Prostate gland (tissue), 2 donors: ENCODE results near the gene GTF2H3.

Source experiments
- CTCF ChIP-seq, 4 experiments: fragments of 200-600 bp in 2 of 4; fragments of 450-650 bp in 2 of 4; sonication (generic) in 2 of 4; IDR thresholded peaks; 1 replicate in 3 of 4; 2 replicates in 1 of 4; pipeline ENCODE4 v1.5.1; 2016 to 2019; ENCODE audit warnings: antibody characterized with exemption in 4 of 4, mild to moderate bottlenecking in 2 of 4, moderate library complexity in 2 of 4
- POLR2AphosphoS5 ChIP-seq: sonication (generic); formaldehyde crosslinking; IDR thresholded peaks from one replicate; pipeline ENCODE4 v1.6.1; 2017; ENCODE audit warnings: antibody characterized with exemption

GRCh38 chr12:123608182-123608581, 25.4 kb upstream of the GTF2H3 start:
- TF ChIP-seq CTCF (IDR thresholded peaks at IDR 0.05) = no peak
- no peak for TF ChIP-seq POLR2AphosphoS5
